KBM-7 (cell line): ENCODE results near the gene MORN5.
A peak's percentile ranks its signal among the peaks of the same experiment; 100 is the strongest.

Experiments used
- DNase-seq: peaks from one replicate; pipeline ENCODE4 v3.0.0-alpha.2; 2015
- in situ Hi-C: fragments of 300-500 bp; cut with MboI; formaldehyde crosslinking; loops from 2 replicates; pipeline ENCODE4 v1.14.3; 2020; ENCODE audit warnings: low sequenced_read_pairs, low pct_unique_long_range_greater_than_20kb, mixed read lengths

Gene MORN5

GRCh38 chr9:122179054-122179689 lies 19.5 kb downstream of the MORN5 start:
- DNase-seq: no peak
- in situ Hi-C loops: no loop called here

GRCh38 chr9:122179690-122180074 lies 20.0 kb downstream of the MORN5 start:
- in situ Hi-C loops: no loop called here
- DNase-seq: no peak

GRCh38 chr9:122180633-122181032 lies 20.9 kb downstream of the MORN5 start:
- in situ Hi-C loops: no loop called here
- no peak for DNase-seq

GRCh38 chr9:122183501-122183900 lies 23.8 kb downstream of the MORN5 start:
- DNase-seq: no peak
- in situ Hi-C loops: no loop called here

- DNase-seq: no peak
- in situ Hi-C loops: no loop called here
These were observed 24.8 kb downstream of the MORN5 start for GRCh38 chr9:122184551-122184950.

GRCh38 chr9:122186301-122186700 lies 26.6 kb downstream of the MORN5 start:
- in situ Hi-C loops: no loop called here
- DNase-seq: no peak

GRCh38 chr9:122186777-122187470 lies 27.2 kb downstream of the MORN5 start:
- in situ Hi-C loops: no loop called here
- DNase-seq: no peak

GRCh38 chr9:122188369-122188768 lies 28.7 kb downstream of the MORN5 start:
- no peak for DNase-seq
- in situ Hi-C loops: no loop called here

GRCh38 chr9:122190597-122191381 lies 31.1 kb downstream of the MORN5 start:
- in situ Hi-C loops: no loop called here
- no peak for DNase-seq

- DNase-seq: no peak
- in situ Hi-C loops: no loop called here
These were observed 31.9 kb downstream of the MORN5 start for GRCh38 chr9:122191584-122191983.

- in situ Hi-C loops: no loop called here
- no peak for DNase-seq
These were observed 32.7 kb downstream of the MORN5 start for GRCh38 chr9:122192261-122192875.

- in situ Hi-C loops: no loop called here
These were observed 33.3 kb downstream of the MORN5 start for GRCh38 chr9:122192914-122193525.

GRCh38 chr9:122193651-122194050 lies 33.9 kb downstream of the MORN5 start:
- DNase-seq: no peak
- in situ Hi-C loops: no loop called here

More at GRCh38 chr9:122192914-122193525, 33.3 kb downstream of the MORN5 start:
- DNase-seq: no peak

GRCh38 chr9:122195875-122196274 lies 36.2 kb downstream of the MORN5 start:
- in situ Hi-C loops: no loop called here

GRCh38 chr9:122197426-122197825 lies 37.7 kb downstream of the MORN5 start:
- DNase-seq: no peak
- in situ Hi-C loops: no loop called here

More at GRCh38 chr9:122195875-122196274, 36.2 kb downstream of the MORN5 start:
- DNase-seq: no peak

- in situ Hi-C loops: no loop called here
- DNase-seq: no peak
These were observed 38.2 kb downstream of the MORN5 start for GRCh38 chr9:122197882-122198281.

- in situ Hi-C loops: no loop called here
- peak; percentile 26 for DNase-seq
These were observed 41.4 kb downstream of the MORN5 start for GRCh38 chr9:122200960-122201595.

GRCh38 chr9:122201641-122202040 lies 41.9 kb downstream of the MORN5 start:
- in situ Hi-C loops: no loop called here
- no peak for DNase-seq

GRCh38 chr9:122202111-122202510 lies 42.4 kb downstream of the MORN5 start:
- DNase-seq: no peak
- in situ Hi-C loops: no loop called here
